SK-N-SH treated with all-trans-retinoic acid at 6 μM for 48 hours (cell line): ENCODE data around the gene POM121L2.

Experiments used
- ATAC-seq: fragments of 200-7000 bp; cut with Tn5 transposase; 3 replicates; pipeline ENCODE4 v1.9.1; 2020; ENCODE audit warnings: mild to moderate bottlenecking, moderate library complexity
- BACH2 ChIP-seq: fragments of 250-450 bp; sonication (Bioruptor Pico); IDR thresholded peaks from 2 replicates; pipeline ENCODE4 v1.9.0; 2021; ENCODE audit warnings: mild to moderate bottlenecking, borderline replicate concordance
- SNAI2 ChIP-seq: fragments of 250-450 bp; sonication (Bioruptor Pico); IDR thresholded peaks from 2 replicates; pipeline ENCODE4 v1.5.0; 2020; ENCODE audit warnings: mild to moderate bottlenecking, moderate library complexity
- ZC3H10 ChIP-seq: fragments of 250-450 bp; sonication (Bioruptor Pico); IDR thresholded peaks from 2 replicates; pipeline ENCODE4 v1.5.1; 2021; ENCODE audit warnings: mild to moderate bottlenecking, moderate library complexity
- ZFP3 ChIP-seq: fragments of 250-450 bp; sonication (Bioruptor Pico); IDR thresholded peaks from 2 replicates; pipeline ENCODE4 v1.5.0; 2020; ENCODE audit warnings: mild to moderate bottlenecking, moderate library complexity
- ZFP30 ChIP-seq: fragments of 450-650 bp; formaldehyde crosslinking; IDR thresholded peaks from 2 replicates; pipeline ENCODE4 v1.5.0; 2022; ENCODE audit warnings: mild to moderate bottlenecking, moderate library complexity
- ZNF565 ChIP-seq: fragments of 450-650 bp; formaldehyde crosslinking; conservative IDR thresholded peaks from 2 replicates; pipeline ENCODE4 v1.5.0; 2020; ENCODE audit warnings: low read depth, mild to moderate bottlenecking, moderate library complexity
- TF ChIP-seq, protein P1 (sequence below): fragments of 250-450 bp; sonication (Bioruptor Pico); IDR thresholded peaks from 2 replicates; pipeline ENCODE4 v1.5.1; 2021; ENCODE audit warnings: mild to moderate bottlenecking, moderate library complexity

The POM121L2 gene

DNA sequence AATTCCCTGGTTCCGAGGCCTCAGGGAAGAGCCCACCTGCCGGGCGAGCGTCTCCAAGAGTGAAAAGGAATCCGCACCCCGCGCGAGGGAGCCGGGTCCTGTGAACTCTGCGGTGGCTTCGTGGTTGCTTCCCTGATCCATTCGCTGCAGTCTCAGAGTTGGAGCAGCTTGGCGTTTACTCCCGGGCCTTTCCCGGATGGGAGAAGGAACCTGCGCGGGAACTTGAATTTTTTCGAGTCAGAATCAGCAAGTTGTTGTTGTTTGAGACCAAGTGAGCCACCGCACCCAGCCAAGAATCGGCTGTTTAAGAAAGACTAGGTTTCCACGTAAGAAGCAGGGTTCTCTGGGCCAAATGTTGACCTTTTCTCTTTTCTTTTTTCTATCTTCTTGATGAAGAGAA lies 51.7 kb downstream of the POM121L2 start:
- ATAC-seq, result no peak
- TF ChIP-seq ZC3H10 (CRISPR knock-in tag), result no peak
- TF ChIP-seq BACH2, result no peak
- no peak for TF ChIP-seq SNAI2
- TF ChIP-seq, protein P1, sequence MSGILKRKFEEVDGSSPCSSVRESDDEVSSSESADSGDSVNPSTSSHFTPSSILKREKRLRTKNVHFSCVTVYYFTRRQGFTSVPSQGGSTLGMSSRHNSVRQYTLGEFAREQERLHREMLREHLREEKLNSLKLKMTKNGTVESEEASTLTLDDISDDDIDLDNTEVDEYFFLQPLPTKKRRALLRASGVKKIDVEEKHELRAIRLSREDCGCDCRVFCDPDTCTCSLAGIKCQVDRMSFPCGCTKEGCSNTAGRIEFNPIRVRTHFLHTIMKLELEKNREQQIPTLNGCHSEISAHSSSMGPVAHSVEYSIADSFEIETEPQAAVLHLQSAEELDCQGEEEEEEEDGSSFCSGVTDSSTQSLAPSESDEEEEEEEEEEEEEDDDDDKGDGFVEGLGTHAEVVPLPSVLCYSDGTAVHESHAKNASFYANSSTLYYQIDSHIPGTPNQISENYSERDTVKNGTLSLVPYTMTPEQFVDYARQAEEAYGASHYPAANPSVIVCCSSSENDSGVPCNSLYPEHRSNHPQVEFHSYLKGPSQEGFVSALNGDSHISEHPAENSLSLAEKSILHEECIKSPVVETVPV, result no peak
- no peak for TF ChIP-seq ZFP30 (CRISPR knock-in tag)
- no peak for TF ChIP-seq ZFP3 (CRISPR knock-in tag)
- no peak for TF ChIP-seq ZNF565 (CRISPR knock-in tag)
